ENCODE results near the gene VCAN.

VCAN gene

GRCh38 chr5:83564069-83564749 is 92.7 kb downstream of the VCAN start:
- DNase-seq (ENCODE audit: low read depth): peak; percentile 54

- no peak for DNase-seq (ENCODE audit: low read depth)
Measured at GRCh38 chr5:83567741-83568140, 96.2 kb downstream of the VCAN start.

GRCh38 chr5:83568186-83568585 is 96.6 kb downstream of the VCAN start:
- DNase-seq (ENCODE audit: low read depth): peak; percentile 90

DNA sequence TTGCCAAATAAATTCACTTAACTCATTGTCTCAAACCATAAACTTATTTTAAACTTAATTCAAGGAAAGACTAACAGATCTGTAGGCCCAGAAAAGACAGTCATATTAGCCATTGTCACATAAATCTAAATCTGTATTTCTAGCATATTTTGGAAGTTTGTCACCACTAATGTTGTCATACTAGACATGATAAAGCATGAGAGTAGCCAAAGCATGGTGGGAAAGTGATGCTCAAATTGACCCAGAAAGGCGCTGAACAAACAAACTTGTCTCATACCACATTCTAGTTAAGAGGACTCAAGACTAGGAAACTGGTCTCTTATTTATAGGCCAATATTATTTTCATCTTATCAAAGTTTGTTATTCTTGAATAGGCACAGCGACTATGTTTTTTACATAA is 99.4 kb downstream of the VCAN start:
- peak; percentile 68 for DNase-seq (ENCODE audit: low read depth)

DNA sequence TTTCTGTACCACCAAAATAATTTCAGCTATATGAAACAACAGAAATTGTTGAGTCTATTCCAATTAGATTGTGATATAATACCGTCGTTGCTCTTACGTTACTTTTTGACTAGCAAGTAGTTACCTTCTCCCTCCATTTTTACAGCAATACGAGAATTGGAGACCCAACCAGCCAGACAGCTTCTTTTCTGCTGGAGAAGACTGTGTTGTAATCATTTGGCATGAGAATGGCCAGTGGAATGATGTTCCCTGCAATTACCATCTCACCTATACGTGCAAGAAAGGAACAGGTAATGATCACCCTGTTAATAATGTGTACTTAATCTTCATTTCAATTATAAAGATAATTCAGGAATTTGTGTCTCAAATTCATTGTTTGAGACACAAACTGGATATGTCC is 100.7 kb downstream of the VCAN start:
- DNase-seq (ENCODE audit: low read depth): no peak

DNA sequence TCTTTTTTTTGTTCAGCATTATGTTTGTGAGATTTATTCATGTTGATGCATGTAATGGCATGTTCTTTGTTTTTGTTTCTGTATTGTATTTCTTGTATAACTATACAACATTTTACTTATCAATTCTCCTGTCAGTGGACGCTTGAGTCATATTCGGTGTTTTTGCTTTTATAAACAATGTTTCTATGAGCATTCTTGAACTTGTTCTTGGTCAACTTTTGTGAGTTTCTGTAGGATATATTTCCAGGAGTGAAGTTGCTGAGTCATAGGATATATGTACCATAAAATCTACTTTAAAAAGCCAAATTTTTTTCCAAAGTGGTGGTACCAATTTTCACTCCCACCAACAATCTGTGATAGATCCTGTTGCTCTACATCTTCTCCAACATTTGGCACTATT is 104.8 kb downstream of the VCAN start:
- DNase-seq (ENCODE audit: low read depth): no peak

DNA sequence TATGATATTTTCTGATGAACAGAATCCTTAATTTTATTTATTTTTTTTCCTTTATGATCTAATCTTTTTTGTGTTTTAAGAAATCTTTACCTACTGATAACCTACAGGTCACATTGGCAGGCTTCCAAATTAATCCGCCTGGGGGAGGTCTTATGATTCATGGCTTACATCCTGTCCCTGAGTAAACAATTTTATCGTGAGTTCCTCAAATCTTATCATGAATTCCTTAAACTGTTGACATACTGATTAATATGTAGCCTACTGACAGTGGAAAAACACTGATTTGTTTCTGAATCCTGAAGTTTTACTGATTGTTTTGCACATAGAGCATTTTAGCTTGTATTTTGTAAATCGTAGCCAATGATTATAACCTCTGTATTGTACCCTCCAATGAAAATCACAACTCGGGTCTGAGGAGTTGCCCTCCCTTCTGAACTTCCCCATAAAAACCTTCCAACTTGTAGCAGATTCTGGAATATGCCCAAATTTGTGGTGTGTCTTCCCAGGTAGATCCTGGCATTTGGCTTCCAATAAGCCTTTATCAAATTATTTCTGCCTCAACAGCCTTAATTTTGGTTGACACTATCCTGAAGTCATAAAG is 105.6 kb downstream of the VCAN start:
- peak; percentile 20 for DNase-seq (ENCODE audit: low read depth)

DNA sequence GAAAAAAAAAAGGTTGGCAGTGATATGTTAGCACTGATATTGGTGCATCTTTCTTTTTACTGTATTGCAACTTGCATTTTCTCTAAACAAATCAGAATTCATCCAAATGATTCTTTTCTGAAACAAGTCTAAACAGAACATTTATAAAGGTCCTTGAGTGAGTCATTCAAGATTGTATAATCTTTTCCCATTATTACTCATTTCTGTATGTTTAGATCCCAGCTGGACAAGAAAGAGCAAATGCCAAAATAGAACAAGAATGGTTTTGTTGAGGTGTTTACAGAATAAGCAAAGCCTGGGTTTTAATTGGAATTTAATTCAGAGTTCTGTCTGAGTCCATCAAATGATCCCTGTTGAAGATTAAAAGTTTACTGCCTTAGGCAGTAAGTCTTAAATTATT is 112.3 kb downstream of the VCAN start:
- DNase-seq (ENCODE audit: low read depth): peak; percentile 34

GRCh38 chr5:83586874-83587776 is 115.6 kb downstream of the VCAN start:
- peak; percentile 23 for DNase-seq (ENCODE audit: low read depth)

DNA sequence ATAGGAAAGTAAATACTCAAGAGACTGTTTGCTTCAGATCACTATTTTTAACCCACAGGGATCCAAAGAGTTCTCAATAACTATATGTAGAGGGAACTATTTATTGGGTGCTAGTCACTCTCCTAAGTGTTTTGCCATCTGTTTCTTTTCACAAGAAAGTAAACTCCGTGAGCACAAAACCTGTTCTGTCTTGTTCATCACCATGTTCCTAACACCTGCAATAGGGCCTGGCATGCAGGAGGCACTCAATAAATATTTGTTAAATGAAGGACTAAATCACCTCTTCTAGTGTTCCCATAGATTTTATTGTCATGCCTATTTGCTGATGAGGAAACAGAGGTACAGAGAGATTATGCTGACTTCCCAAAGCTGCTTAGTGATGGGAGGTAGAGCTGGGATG is 118.2 kb downstream of the VCAN start:
- no peak for DNase-seq (ENCODE audit: low read depth)

- no peak for DNase-seq (ENCODE audit: low read depth)
Measured at GRCh38 chr5:83590966-83591365, 119.4 kb downstream of the VCAN start.

DNA sequence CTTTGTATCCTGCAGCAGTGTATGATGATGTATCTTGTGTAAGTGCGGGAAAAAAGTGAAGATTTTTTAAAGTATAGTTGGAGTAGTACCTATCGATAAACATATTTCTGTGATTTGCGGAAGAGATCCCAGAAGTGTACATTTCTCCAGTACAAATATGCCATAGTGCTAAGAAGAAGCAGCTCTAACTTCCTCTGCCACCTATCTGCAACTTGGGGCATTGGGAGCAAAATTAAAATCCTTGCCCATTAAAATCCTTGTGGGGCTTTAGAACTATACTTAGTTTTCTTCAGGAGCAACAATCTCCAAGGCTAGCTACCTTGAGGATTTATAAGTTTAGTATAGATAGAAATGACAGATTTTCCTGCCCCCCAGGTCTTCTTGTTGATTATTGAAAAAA is 123.7 kb downstream of the VCAN start:
- no peak for DNase-seq (ENCODE audit: low read depth)

DNA sequence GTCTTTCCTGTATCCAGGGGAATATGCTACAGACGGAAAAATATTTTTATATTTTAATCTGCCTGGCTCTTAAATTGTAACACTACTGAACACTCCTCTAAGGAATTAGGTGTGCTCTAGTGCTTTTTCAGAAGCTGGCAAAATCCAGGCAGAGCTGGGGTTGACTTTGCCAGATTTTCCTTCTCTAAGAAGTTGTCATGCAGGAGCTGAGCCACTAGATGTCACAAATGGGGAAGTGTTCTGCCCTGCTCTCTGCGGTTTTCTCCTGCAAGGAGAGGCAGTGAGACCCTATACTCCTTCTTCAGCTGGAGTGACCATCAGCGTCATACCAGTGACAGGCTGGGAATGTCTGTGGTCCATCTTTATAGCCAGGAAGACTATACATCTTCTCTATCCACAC is 136.6 kb downstream of the VCAN start:
- peak; percentile 41 for DNase-seq (ENCODE audit: low read depth)

- DNase-seq (ENCODE audit: low read depth): no peak
Measured at GRCh38 chr5:83614841-83615240, 143.3 kb downstream of the VCAN start.

DNA sequence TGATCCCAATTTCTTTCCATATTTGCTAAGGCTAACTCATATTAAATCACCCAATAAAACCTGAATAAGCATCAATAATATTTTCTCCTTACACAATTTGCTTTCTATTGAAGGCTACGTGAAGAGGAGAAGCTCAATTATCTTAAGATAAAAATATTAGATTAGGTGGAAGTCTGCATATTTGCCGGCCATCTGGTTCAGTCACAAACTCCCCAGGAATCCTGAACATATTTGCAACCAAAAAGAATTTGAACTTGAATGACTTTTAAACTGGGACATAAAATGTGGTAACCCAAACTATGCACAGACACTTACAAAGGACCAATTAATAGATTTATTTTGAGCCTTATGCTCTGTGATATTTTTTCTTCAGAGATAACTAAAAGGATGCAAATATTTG is 156.8 kb downstream of the VCAN start:
- DNase-seq (ENCODE audit: low read depth): peak; percentile 24
